NCI-H2081 treated with DMSO at 0.1 percent for 48 hours (cell line): Measurements from ENCODE around the gene CAPS2.

Experiments
- DNase-seq: peaks from one replicate; lab custom pipeline; 2025; lab: John Stamatoyannopoulos, UW

The CAPS2 gene

GRCh38 chr12:75305412-75306332 lies 24.5 kb downstream of the CAPS2 start:
- DNase-seq: no peak

- DNase-seq: no peak
These were observed 27.3 kb downstream of the CAPS2 start for GRCh38 chr12:75302781-75303180.

DNA sequence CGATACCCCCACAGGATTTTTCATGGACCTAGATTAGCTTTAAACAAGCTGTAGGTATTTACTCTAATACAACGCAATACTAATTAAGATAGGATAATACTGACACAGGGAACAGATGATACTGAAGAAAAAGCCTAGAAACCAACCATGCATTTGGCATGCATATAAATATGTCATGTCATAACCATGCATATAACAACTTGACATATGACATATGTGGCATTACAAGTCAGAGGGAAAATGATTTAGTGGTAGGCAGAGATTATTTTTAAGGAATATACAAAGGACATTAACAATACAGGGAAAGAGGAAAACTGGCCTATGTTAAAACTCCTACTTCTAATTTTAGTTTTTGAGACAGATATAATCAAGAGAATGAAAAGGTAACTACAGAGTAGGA lies 27.9 kb downstream of the CAPS2 start:
- DNase-seq: no peak

DNA sequence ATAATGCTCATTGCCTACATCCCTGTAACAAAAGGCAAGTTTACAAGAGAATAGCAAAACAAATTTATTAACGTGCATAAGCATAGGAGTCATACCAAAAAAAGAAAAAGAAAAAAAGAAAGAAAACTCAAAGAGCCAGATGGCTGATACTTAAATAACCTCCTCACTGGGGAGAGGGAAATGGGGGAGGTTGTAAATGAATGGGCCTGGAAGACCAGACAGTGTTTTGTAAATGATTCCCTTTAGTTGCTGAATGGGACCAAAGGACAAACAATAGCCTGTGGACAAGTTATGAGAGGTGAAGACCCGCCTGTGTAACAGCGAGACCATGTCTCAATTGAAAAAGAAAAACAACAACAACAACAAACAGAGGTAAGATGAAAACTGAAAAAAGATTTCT lies 35.3 kb downstream of the CAPS2 start:
- no peak for DNase-seq

- no peak for DNase-seq
These were observed 35.8 kb downstream of the CAPS2 start for GRCh38 chr12:75294336-75294735.

GRCh38 chr12:75291014-75291413 lies 39.1 kb downstream of the CAPS2 start:
- no peak for DNase-seq

GRCh38 chr12:75289753-75290152 lies 40.4 kb downstream of the CAPS2 start:
- DNase-seq: no peak

DNA sequence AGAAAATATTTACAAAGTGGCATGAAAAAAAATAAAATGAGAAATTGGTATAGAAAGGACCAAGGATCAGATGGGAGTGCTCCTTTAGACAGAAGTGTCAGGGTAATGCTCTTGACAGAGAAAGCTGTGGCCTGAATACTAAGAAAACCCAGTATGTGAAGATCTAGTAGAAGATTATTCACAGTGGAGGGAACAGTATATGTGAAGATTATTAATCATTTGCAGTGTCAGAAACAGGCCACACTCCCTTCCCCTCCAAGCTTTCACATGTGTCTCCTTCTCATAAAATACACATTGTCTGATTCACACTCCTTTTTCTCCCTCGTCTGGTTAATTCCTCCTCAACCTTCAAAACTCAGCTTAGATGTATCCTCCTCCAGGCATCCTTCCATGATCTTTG lies 41.3 kb downstream of the CAPS2 start:
- DNase-seq: no peak

- no peak for DNase-seq
These were observed 54.4 kb downstream of the CAPS2 start for GRCh38 chr12:75275702-75276101.

- no peak for DNase-seq
These were observed 58.5 kb downstream of the CAPS2 start for GRCh38 chr12:75271576-75271975.

DNA sequence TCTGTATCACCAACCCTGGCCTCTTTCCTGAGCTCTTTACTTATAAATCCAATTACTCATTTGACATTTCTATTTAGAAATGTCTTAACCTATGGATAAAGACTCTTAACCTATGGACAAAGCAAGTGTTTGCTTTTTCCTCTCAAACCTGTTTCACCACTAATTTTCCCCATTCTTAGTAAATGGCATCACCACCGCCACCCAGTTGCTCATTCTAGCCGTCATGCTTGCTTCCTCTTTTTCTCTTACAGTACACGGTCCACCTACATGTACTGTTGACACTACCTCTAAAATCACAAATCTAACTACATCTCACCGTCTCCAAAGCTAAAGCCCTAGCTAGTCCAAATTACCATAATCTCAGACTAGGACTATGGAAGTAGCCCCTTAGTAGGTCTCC lies 60.0 kb downstream of the CAPS2 start:
- no peak for DNase-seq

DNA sequence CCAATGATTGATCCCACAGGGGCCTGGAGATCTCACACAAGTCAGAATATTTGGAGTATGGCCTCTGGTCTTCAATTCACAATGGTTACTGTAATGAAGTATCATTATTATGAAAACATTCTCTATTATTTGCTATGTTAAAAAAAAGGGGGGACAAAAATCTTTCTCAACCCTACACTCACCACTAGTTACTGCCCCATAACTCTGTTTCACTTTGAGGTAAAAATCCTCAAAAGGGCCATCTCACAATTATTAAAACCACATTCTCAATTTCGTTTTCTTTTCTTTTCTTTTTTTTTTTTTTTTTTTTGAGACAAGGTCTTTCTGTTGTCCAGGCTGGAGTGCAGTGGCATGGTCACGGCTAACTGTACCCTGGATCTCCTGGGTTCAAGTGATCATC lies 60.9 kb downstream of the CAPS2 start:
- DNase-seq: no peak

- no peak for DNase-seq
These were observed 69.8 kb downstream of the CAPS2 start for GRCh38 chr12:75260316-75260715.

DNA sequence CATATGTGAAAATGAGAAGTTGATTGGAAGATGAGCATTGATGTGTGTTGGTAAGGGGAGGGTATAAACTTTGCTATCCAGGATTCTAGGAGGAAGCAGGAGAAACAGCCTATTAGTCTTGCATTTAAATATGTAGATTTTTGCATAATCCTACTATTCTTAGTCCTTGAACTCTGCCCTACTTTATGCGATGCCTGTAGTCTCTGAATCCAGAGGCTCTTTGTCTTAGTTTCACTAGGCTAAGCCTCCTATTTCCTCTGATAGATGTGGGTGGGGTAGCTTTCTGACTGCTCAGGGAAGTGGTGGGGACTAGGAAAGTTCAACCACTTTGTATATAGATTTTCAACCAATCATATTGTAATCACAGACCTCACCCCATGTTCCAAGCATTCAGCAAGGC lies 71.0 kb downstream of the CAPS2 start:
- DNase-seq: no peak

GRCh38 chr12:75257510-75257909 lies 72.6 kb downstream of the CAPS2 start:
- DNase-seq: no peak

DNA sequence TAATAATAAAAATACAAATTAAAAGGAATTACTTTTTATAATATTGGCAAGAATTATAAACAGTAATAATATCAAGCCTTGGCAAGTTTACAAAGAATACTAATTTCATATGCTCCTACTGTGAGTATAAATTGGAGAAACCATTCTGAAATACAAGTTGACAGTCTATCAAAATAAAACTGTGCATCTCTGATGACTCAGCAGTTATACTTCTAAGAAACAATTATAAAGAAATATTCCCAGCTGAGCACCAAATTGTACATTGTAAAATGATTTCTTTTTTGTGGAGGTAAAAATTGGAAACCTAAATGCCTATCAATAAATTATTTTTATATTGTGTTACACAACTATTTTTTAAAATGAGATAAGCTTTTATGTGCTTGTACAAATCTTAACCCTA lies 85.0 kb downstream of the CAPS2 start:
- no peak for DNase-seq

DNA sequence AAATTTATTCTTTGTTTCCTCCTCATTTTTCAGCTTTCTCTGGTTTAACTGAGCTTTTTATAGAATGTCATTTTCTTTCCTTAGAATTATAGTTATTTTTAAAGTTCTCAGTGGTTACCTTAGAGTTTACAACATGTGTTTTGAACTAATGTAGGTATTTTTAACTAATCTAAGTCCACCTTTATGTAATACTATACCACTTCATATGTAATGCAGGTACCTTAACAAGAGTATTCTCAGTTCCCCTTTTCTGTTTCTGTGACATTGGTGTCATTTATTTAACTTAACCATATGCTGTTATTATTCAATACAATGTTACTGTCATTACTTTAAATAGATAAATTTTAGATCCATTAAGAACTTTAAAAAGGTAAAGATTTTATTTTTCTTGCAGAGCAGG lies 90.1 kb downstream of the CAPS2 start:
- DNase-seq: no peak

GRCh38 chr12:75236206-75236605 lies 93.9 kb downstream of the CAPS2 start:
- DNase-seq: no peak

- no peak for DNase-seq
These were observed 103.0 kb downstream of the CAPS2 start for GRCh38 chr12:75227132-75227531.
